HG03095 (cell line): Measurements from ENCODE around the gene HTT.

ENCODE experiments used
- ATAC-seq: cut with Tn5 transposase; IDR thresholded peaks from one replicate; pipeline ENCODE4 v1.9.1; 2021; ENCODE audit warnings: moderate library complexity; ENCODE audit not compliant: unreplicated experiment

Gene HTT

DNA sequence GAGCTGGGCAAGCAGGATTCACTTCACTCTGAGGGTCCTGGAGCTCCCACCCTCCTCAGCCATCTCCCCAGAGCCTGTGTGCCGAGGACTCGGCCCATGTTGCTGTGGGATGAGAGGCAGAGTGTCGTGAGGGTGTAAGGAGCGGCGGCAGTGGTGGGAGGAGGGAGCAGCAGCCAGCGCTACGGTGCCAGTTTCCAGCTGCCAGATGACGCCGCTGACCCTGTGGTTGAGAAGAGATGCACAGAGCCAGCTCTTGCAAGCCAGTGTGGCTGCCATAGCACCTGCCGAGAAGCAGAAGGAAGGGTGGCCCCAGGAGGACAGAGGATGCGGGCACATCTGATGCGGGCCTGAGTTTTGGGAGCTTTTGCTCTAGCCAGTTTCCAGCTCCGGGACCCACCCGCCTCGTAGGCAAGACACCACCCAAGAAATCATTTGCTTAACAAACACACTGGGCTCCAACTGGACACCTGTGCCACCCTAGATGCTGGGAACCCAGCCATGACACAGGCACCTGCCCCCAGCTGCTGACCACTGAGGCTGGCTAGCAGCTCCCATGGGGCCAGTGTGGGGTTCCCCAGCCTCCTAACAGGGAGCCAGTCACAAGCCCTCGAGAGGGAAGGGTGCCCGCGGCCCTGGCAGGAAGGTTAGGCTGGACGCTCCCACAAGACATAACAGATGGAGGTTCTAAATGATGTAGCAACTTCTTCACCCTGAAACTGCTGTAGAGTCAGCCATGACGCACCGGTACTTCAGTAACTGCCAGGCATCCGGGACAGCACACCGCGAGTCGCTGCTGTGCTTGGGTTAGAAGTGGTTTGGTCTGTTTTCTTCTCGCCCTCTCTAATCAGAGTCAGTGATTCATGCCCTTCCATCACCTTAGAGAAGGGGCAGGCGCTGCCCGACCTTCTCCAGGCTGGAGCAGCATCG, 183.3 kb downstream of the HTT start:
- peak; percentile 48 for ATAC-seq

DNA sequence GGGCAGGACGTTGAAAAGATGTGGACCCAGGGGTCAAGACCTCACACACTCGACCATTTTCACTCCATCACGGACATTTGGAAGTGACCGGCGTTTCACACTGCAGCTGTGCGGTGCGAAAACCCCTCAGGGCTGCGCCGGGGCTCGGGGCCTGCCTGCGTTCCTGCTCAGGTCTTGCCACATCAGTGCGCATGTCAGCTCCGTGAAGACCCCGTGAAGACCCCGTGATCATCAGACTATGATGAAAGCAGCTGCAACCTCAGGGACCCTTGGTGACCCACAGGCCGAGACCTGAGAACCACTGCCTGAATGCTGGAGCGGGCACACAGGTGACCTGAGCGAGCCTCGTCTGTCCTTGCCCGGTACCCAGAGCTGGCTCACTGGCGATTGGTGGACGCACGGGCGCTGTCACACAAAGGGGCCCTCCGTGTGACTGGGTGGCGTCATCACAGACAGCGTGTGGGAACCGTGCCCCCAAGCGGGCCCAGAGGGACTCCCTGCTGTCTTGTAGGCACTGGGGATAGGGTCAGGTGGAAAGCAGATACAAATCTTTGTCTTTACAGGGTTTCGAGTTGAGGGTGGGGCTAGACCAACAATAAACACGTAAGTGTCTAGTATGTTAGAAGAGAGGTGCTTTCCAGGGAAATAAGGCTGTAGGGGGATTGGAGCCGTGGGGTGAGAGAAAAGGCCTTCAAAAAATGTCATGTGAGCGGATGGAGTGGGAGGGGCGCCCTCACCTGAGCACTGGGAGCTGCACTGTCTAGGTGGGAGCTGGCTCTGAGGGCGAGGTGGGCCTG, 187.1 kb downstream of the HTT start:
- ATAC-seq = no peak

DNA sequence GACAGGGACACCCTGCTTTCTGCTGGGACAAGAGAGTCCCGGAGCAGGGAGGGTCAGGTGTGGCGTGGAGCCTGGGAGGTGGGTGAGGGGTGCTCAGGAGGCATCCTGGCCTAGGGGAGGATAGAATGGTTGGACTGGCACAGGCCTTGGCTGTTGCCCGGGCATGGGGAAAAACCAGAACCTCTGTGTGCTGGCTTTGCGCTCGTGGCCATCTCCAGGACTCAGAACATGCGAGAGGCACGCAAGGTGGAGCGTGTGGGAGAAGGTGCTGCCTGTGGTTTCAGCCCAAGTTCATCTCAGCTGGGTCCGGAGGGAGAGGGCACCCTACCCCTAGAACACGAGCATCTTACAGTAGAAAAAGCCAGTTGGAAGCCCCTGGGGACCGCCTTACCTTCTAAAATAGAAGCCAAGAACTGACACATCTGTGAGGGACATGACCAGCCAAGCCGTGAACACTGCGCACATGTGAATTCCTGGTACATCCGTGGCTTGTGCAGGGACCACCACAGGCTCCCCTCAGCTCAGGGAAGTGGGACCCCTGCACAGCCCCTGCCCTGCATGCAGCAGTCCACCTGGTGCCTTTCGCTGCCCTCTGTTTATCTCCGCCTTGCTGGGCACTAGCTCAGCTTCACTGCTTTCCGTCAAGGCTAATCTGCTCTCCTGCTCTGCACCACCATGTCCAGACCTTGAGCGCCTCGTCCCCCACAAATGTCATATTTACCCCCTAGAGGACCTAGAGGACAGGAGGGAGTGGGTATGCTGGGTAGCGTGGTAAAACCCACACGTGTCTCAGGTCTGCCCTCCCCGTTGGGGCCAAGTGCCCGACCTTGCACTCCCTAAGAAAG, 187.9 kb downstream of the HTT start:
- ATAC-seq = no peak

DNA sequence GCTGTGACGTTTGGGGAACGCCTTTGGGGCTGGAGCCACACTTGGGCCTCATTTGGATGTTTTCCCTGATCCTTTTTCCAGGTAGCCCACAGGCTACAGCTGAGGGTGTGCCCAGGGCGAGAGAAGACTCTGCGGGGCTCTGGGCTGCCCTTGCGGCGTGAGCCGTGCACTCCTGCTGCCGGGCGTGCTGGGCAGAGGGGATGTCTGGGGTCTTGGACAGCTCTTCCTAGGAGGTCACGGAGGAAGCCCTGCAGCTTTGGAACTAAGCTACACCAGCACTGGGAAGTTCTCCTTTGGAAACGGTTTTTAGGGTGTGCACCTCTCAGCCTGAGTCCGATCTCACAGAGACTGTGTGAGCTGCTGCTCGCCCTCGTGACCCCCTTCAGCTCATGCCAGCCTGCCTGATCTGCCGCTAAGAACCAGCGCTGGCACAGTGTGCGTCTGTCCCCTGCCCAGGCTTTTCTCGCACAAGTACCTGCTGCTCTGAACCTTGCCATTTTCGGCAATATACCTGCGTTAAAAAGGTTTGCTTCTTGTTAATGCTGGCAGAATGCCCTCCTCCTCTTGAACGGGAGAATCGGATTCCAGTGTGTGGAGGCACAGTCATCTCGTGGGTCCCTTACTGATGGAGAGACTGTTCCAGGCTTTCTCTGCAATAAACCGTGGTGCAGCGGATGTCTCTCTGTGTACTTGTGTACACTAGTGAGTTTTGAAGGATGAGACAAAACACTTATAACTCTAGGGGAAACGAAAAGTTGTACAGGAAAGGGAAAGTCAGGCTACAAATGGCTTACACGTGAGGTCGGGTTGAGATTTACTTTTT, 188.8 kb downstream of the HTT start:
- ATAC-seq = no peak

DNA sequence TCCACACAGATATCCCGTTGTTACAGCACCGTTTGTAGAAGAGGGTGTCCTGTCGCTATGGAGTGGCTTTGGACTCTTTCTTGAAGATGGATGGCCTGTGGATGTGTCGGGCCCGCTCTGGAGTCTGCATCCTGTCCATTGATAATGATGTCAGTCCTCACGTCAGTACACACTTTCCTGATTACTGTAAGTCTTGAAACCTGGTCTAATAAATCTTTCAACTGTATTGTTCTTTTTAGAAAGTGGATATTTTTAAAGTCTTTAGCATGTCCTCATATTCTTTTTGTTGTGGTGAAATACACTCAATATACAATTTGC, 189.4 kb downstream of the HTT start:
- no peak for ATAC-seq

DNA sequence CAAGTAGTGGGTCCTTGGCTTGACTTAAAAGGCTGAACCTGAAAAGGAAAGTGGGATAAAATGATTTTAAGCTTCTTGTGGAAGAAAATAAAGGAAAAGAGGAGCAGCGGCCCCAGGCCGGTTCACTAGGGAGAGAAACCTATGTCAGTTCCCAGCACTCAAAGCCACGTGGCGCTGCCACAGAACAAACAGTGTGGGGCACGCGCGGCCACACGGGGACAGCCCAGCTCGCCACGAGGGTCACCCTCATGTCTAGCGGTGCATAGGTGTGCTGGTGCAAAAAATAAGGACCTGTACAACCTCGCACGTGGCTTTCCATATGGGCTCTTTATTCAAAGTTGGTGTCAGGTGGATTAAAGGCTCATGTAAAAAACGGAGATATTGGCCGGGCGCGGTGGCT, 191.6 kb downstream of the HTT start:
- no peak for ATAC-seq

DNA sequence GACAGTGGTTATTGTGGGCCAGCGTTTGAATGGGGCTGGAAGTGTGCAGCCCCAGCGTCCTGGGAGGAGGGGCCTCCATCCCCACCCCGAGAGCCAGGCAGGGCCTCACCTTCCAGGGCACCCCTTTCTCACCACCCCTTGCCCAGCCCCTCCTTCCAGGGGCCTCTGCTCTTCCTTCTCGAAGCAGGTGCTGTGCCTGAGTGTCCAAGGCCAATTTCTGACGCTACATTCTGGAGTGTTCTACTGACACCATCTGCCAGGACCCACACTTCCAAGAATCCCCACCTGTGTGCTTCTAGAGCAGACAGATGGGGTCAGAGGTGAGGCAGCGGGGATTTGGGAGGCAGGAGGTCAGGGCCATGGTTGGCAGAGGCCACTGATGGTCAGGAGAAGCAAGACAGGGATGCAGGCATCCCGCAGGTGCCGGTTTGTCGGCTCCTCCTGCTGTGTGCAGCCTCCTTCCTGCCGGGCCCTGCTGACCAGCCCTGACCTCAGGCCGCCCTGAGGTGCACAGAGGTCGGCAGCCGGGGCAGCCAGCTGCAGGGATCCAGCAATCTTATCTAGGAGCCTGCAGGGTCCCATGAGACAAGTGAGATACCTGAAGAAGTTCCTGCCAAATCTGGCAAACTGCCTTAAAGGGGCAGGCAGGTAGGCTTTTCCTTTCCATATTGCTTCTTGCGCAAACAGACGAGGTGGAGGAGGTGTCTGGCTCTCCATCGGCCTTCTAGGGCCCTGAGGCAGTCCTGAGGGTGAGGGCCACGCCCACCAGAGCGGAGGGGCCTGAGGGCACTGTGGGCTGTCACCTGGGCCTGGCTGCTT, 193.3 kb downstream of the HTT start:
- no peak for ATAC-seq

DNA sequence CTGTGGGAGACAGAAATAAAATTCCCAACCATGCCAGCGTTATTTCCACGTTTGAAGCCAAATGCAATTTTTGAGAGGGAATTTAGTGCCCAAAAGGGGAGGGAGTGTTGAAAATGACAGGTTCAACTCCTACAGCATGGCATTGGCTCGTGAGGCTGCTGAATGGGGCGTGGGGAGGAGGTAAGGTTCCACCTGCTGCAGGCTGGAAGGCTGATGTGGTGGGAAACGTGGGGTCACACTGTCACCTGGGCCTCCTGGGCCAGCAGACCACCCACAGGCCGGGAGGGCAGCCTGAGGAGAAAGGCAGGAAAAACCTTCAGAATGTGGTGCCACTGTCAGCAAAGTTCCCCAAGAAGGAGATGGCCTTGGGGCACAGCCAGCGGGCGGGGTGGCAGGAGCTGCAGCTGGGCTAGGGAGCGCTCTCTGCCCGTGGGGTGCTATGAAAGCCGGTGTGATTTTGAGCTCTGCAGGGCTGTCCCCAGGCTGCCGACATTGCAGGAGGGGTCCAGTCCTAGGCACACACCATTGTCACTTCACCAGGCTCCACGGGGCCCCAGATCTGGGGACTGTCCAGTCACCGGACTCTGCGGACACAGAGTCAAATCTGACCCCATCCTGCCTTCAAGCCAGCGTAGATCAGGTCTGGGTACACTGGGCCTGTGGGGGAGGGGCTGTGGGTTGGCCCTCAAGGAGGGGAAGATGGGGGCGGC, 194.1 kb downstream of the HTT start:
- ATAC-seq = no peak

DNA sequence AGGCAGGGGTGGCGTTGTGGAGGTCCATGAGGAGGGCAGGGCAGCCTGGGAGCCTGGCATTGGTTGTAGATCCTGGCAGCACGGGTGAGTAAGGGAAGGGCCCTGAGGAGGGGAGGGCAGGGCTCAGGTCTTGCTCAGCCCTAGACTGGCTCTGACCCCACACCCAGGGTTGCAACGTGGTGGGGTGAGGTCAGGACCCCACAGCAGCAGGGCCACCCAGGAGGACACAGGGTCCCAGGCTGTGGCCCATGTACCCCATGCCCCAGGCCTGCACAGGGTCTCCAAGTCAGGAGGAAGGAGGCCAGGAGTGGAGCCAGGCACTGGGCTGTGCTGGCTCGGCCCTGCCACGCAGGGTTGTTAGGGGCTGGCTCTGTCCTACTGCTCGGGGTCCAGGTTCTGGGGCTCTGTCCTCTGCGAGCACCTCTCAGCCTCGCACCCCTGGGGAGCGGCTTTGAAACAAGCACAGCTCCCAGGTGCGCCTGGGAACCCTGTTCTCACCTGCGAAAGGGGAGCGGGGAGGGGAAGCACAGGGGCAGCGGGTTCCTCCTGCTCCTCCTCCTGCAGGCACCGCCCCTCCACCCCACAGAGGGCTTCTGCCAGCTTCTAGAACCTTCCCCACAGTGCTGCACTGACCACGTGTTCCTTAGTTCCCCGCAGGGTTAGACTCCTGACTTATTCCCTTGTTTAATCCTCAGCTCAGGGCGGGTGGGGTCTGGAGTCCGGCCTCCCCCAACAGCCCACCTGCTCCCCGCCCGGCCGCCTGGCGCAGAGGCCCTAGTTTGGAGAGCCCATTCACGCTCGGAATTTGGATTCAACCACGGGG, 194.8 kb downstream of the HTT start:
- no peak for ATAC-seq

DNA sequence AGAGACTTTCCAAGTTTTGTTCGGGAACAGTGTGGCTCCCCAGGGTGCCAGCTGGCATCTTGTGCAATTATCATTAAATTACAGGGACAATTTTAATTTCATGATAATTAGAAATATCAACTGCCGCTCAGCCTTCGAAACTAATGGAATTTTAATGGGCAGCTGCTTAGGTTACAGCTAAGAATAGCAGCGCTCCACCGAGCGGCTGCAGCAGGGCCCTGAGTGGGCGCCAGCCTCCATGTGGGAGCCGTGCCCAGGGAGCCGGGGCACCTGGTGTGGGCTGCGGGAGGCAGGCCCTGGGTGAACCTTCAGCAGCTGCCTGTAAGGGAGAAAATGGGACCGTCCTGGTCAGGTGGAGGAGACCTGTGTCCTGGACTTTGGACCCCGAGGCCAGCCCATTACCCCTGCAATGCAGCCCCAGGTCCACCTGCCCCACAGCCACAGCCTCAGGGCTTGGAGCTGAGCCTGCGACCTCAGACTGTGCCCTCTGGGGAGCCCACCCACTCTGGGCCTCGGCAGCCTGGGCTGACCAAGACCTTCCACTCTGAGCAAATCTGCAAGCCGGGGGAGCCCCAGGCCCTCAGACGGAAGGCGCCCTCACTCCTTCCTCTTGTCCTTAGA, 195.6 kb downstream of the HTT start:
- ATAC-seq = no peak

DNA sequence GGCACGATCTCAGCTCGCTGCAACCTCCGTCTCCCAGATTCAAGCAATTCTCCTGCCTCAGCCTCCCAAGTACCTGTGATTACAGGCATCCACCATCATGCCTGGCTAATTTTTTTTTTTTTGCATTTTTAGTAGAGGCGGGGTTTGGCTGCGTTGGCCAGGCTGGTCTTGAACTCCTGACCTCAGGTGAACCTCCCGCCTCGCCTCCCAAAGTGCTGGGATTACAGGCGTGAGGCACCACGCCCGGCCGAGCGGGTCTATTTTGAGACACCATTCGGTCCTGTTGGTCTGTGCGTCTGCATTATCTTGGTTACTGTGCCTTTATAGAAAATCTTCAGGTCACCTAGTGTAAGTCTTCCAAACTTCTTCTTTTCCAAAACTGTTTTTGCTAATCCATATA, 196.7 kb downstream of the HTT start:
- no peak for ATAC-seq

DNA sequence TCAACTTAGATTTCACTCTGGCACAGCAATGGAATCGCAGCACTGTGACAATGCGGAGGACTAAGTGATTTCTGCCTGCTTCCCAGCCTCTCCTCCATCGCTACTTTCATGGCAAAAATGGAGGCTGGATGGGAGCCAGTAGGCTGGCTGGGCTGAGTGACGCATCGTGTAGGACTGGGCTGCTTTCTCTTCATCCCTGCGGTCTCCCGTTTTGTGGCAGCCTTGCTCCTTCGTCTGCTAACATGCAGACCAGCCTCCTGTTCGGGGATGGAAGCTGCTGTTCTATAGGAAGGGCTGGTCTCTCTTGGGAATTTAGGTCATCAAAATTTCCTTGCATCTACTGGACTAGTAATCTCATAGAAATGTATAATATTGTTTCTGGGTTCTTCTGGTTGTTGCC, 202.5 kb downstream of the HTT start:
- ATAC-seq = no peak

DNA sequence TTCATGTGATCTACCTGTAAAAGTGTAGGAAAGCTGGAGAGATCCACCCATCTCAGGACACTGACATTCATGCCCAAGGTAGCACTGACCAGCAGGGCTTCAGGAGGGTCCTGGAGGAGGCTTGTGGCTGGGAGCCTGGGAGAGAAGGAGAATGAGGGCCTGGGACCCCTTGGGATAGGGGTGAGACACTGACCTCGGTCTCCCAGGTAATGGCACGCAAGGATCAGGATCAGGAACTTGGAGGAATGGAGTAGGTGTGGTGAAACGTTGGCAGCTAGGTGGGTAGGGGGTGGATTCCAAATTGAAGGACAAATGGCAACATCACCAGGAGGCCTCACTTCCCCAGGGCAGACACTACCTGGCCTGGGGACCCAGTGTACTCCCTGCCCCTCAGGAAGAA, 206.0 kb downstream of the HTT start:
- ATAC-seq = no peak

DNA sequence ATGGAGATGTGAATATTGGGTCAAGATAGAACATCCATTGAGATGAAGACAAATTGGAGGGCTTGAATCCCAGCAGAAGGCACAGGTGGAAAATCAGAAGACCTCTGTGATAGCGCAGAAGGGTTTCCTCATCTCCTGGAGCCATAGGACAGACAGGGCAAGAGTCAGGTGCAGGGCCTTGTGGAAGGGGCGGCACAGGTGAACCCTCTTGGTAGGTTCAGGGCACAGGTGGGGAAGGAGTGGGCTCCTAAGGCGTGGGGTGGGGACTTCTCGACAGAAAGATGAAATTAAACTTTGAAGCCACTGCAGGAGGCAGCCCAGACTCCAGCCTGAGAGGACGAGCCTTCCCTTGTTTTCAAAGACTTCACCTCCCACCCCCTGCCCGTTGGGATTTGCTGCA, 209.0 kb downstream of the HTT start:
- no peak for ATAC-seq

DNA sequence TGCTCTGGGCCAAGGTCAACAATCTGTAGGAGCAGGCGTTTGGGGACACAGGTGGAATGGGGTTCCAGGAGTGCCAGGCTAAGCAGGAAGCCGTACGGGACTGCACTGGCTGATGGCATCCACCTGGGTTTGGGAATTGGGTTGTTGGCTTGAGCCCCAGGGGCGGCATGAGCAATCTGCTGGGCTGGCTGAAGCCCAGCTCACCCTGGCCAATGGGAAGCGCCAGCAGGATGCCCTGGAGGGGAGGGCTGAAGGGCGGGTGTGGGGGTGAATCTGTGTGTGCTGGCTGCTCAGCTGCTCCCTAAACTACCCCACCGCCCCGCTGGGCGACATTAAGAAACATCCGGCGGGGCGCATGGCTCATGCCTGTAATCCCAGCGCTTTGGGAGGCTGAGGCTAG, 209.4 kb downstream of the HTT start:
- no peak for ATAC-seq

DNA sequence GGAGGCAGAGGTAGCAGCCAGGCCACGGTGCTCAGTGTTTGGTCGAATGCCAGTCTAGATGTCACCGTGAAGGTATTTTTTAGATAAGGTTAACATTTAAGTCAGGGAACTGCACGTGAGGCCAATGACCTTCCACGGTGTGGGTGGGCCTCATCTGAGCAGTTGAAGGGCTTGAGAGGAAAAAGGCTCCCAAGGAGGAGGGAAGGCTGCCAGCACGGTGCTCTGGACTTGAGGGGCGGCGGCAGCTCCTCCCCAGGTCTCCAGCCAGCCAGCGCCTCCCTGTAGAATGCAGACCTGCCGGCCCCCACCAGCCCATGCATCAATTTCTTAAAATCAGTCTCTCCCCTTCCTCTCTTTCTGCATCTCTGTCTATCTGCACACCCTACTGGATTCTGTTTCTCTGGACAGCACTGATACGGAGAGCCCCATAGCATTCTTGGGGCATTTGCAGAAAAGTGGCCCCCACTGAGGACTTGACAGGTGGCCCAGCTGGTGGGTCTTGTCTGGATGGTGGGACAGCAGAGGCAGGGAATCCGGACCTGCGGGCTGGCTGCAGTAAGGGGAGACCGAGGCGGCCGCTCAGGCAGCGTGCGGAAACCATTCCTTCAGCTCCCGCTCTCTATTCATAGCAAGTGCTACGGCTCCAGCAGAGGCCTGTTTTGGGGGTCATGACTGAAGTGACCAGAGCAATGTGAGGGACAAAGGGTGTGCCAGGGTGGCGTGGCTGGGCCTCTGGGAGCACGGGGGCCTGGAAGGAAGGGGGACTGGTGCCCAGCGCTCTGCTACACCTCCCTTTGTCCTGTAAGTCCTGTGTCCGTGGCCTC, 210.5 kb downstream of the HTT start:
- ATAC-seq = no peak
